GM12891 (cell line): ENCODE results near the gene PPM1G.

Experiments
- PAX5 ChIP-seq: IDR thresholded peaks from 2 replicates; pipeline ENCODE4 v1.6.1; 2011; ENCODE audit warnings: low read length, moderate library complexity, mild to moderate bottlenecking; ENCODE audit not compliant: insufficient read depth, severe bottlenecking
- POLR2A ChIP-seq: IDR thresholded peaks from 2 replicates; pipeline ENCODE4 v1.6.1; 2011; ENCODE audit warnings: low read depth, low read length, control low read depth
- POLR2AphosphoS5 ChIP-seq: IDR thresholded peaks from 2 replicates; pipeline ENCODE4 v1.6.1; 2011; ENCODE audit warnings: low read depth, low read length, control low read depth
- POU2F2 ChIP-seq: IDR thresholded peaks from 2 replicates; pipeline ENCODE4 v1.6.1; 2011; ENCODE audit warnings: low read depth, mild to moderate bottlenecking, control low read depth, low read length, moderate library complexity
- SPI1 ChIP-seq: IDR thresholded peaks from 2 replicates; pipeline ENCODE4 v1.6.1; 2011; ENCODE audit warnings: low read depth, low read length, control low read depth
- TAF1 ChIP-seq: IDR thresholded peaks from 2 replicates; pipeline ENCODE4 v1.6.1; 2011; ENCODE audit warnings: low read depth, low read length, control low read depth

DNA sequence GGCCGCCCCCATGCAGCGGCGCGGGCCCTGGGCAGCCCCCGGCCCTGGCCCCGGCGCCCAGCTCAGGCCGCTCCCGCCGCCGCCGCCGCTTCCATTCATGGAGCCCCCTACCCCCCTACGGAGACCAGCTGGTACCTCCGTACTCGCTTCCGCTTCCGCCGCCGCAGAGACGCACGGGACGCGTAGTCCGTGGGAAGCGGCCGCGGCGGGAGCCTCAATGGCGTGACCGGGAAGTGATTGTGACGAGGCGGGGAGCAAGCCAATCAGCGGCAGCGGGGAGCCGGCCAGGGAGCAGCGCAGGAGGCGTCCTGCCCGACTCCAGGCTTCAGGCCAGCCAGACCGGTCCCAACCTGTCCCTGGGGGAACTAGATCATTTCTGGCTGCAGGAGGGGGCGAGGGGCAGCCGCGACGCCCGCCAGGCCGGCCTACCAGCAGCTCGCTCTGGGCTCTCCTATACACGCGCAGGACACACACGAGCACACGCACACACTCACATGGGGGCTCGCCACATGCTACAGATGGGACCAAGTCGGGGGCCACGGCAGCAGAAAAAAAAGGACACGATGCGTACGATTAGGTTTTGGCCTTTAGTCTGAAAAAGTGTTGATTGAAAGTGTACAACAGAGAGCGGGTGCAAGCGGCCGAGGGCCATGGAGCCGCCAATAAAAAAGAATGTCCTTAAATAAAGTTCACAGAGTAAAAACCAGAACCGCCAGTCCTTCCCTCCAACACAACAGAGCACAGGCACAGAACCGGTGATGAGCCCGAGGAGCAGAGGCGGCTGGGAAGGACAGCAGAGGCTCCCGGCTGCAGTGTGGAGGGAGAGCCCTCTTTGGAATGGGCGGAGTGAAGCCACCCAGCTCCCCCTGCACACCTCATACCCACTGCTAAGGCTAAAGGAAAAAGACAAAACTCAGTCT lies 28.5 kb downstream of the PPM1G start, which contains the start of gene ZNF513:
- TF ChIP-seq TAF1, result peak; percentile 72
- TF ChIP-seq POLR2A, result peak; percentile 69
- peak; percentile 13; the same call in 1 of the 2 replicates for TF ChIP-seq POU2F2
- peak; percentile 81; the same call in 1 of the 2 replicates for TF ChIP-seq POLR2AphosphoS5
- 0 out of 2 replicates have a peak, but pooled peaks have one; percentile 2 for TF ChIP-seq SPI1
- no peak for TF ChIP-seq PAX5
